GM12878 (cell line): ENCODE data around the gene OPCML. TPM values are rescaled to one million over a fixed set of nuclear protein-coding genes. Genes with fewer than 3 reads are reported as not detected.

Experiments
- ATAC-seq: fragments of 200-7000 bp; cut with Tn5 transposase; 3 replicates; pipeline ENCODE4 v1.9.1; 2020; ENCODE audit warnings: mild to moderate bottlenecking, moderate library complexity
- BruUV-seq: library from RNA; stranded (reverse); fragments of 400-500 nt; replicated peaks from 2 replicates; lab custom pipeline; 2021; lab: Mats Ljungman, UMichigan
- CTCF ChIA-PET: fragments of 300-600 bp; sonication (Branson Sonifier 250); formaldehyde crosslinking; extraction: SDS; loops from one replicate; lab custom pipeline; 2021; ENCODE audit warnings: inconsistent platforms; lab: Yijun Ruan, JAX
- POLR2A ChIA-PET: fragments of 350-600 bp; formaldehyde crosslinking; extraction: SDS; loops from one replicate; lab custom pipeline; 2021; ENCODE audit warnings: inconsistent platforms; lab: Charles Lee
- RAD21 ChIA-PET: fragments of 300-600 bp; sonication (Branson Sonifier 250); formaldehyde crosslinking; loops from one replicate; lab custom pipeline; 2023; ENCODE audit warnings: antibody characterized with exemption; ENCODE audit not compliant: unreplicated experiment; lab: Charles Lee
- SMC1A ChIA-PET: fragments of 300-600 bp; sonication (Branson Sonifier 250); formaldehyde crosslinking; loops from one replicate; lab custom pipeline; 2023; ENCODE audit not compliant: unreplicated experiment, uncharacterized antibody; lab: Charles Lee
- DNase-seq: peaks from one replicate; pipeline ENCODE4 v3.0.0-alpha.2; 2011; ENCODE audit warnings: low read depth, low spot score
- FAIRE-seq: peaks from 3 replicates; lab custom pipeline; 2011; peaks lifted over from hg19 to GRCh38; lab: Jason Lieb, UNC
- H2AFZ ChIP-seq: 2 replicates; pipeline ENCODE4 v1.6.0; 2011; ENCODE audit warnings: low read depth, low read length, control low read depth; ENCODE audit not compliant: control insufficient read depth
- H3K27ac ChIP-seq: 2 replicates; pipeline ENCODE4 v1.5.1; 2011; ENCODE audit warnings: control low read depth; ENCODE audit not compliant: control insufficient read depth, insufficient read depth
- H3K27me3 ChIP-seq, 2 experiments: replicated peaks in 1 of 2; 2 replicates each; pipeline versions ENCODE4 v1.6.0 to v1.6.1; 2011; ENCODE audit warnings: low read length in 1 of 2; ENCODE audit not compliant: control insufficient read depth in 2 of 2, insufficient read depth in 2 of 2
- H3K36me3 ChIP-seq, 2 experiments: 2 replicates each; pipeline ENCODE4 v1.5.1; 2011; ENCODE audit warnings: low read length in 1 of 2; ENCODE audit not compliant: control insufficient read depth in 2 of 2, insufficient read depth in 2 of 2
- H3K4me1 ChIP-seq: 2 replicates; pipeline ENCODE4 v1.6.1; 2011; ENCODE audit warnings: mild to moderate bottlenecking, low read length, moderate library complexity, mixed read lengths; ENCODE audit not compliant: control insufficient read depth, insufficient read depth
- H3K4me2 ChIP-seq: 2 replicates; pipeline ENCODE4 v1.6.0; 2011; ENCODE audit warnings: control low read depth; ENCODE audit not compliant: control insufficient read depth, insufficient read depth
- H3K4me3 ChIP-seq: fragments of 200-600 bp; sonication (generic); 2 replicates; pipeline ENCODE4 v1.5.1; 2016
- H3K79me2 ChIP-seq: 2 replicates; pipeline ENCODE4 v1.6.0; 2011; ENCODE audit warnings: low read length; ENCODE audit not compliant: control insufficient read depth, insufficient read depth
- H3K9ac ChIP-seq: 2 replicates; pipeline ENCODE4 v1.8.0; 2011; ENCODE audit warnings: low read length, control low read depth, mixed read lengths; ENCODE audit not compliant: control insufficient read depth, insufficient read depth
- H3K9me3 ChIP-seq: replicated peaks from 3 replicates; pipeline ENCODE4 v1.5.1; 2011; ENCODE audit warnings: mild to moderate bottlenecking, low read length; ENCODE audit not compliant: control insufficient read depth, insufficient read depth
- H4K20me1 ChIP-seq: 2 replicates; pipeline ENCODE4 v1.6.0; 2011; ENCODE audit not compliant: control insufficient read depth, insufficient read depth
- BCL3 ChIP-seq: IDR thresholded peaks from 2 replicates; pipeline ENCODE4 v1.6.1; 2011; ENCODE audit warnings: borderline replicate concordance, low read depth, mild to moderate bottlenecking, moderate library complexity, low read length; ENCODE audit not compliant: insufficient read depth, poor library complexity, severe bottlenecking
- CHD1 ChIP-seq: IDR thresholded peaks from 2 replicates; pipeline ENCODE4 v1.6.1; 2012; ENCODE audit warnings: low read depth, low read length, improper control_type of control experiment
- CTCF ChIP-seq, 3 experiments: IDR thresholded peaks in 2 of 3; conservative IDR thresholded peaks in 1 of 3; 2 replicates each; pipeline ENCODE4 v1.5.1; 2011; ENCODE audit warnings: low read depth in 3 of 3, low read length in 3 of 3, mild to moderate bottlenecking in 3 of 3, control low read depth in 2 of 3, moderate library complexity in 2 of 3, inconsistent platforms in 1 of 3, mixed read lengths in 1 of 3; ENCODE audit not compliant: control insufficient read depth in 2 of 3, insufficient read depth in 1 of 3; ENCODE audit errors: extremely low read depth in 1 of 3
- E4F1 ChIP-seq: fragments of 450-650 bp; IDR thresholded peaks from 2 replicates; pipeline ENCODE4 v1.6.1; 2018; ENCODE audit warnings: borderline replicate concordance, mild to moderate bottlenecking; ENCODE audit not compliant: partially characterized antibody
- ELK1 ChIP-seq: IDR thresholded peaks from 2 replicates; pipeline ENCODE4 v1.6.1; 2012; ENCODE audit warnings: low read depth, low read length, improper control_type of control experiment
- HDAC2 ChIP-seq: fragments of 200-600 bp; sonication (generic); IDR thresholded peaks from 2 replicates; pipeline ENCODE4 v1.6.1; 2017
- JUNB ChIP-seq: IDR thresholded peaks from 2 replicates; pipeline ENCODE4 v1.6.1; 2016; ENCODE audit warnings: antibody characterized with exemption, mild to moderate bottlenecking
- MTA3 ChIP-seq: IDR thresholded peaks from 2 replicates; pipeline ENCODE4 v1.6.1; 2012; ENCODE audit warnings: low read length, inconsistent platforms, borderline replicate concordance
- SMARCA5 ChIP-seq: fragments of 450-650 bp; IDR thresholded peaks from 2 replicates; pipeline ENCODE4 v1.6.1; 2017; ENCODE audit warnings: mild to moderate bottlenecking
- WGBS: methylation state at CpG from one replicate; pipeline ENCODE4 v1.1.6; 2016; ENCODE audit warnings: low lambda C conversion rate; ENCODE audit not compliant: insufficient replicate concordance, insufficient coverage; ENCODE audit errors: missing lambda C conversion rate; 5-methylcytosine and 5-hydroxymethylcytosine counted together
- in situ Hi-C: fragments of 300-500 bp; cut with MboI; formaldehyde crosslinking; loops from 9 replicates; pipeline ENCODE4 v1.14.3; 2018; ENCODE audit warnings: mixed read lengths
- intact Hi-C: fragments of 100-400 bp; cut with micrococcal nuclease; formaldehyde crosslinking; loops from one replicate; pipeline ENCODE4 v1.14.2; 2022; ENCODE audit not compliant: unreplicated experiment
- polyA plus RNA-seq, 11 experiments: library from polyadenylated mRNA; depleted of rRNA in 4 of 11; unstranded in 6 of 11; stranded (reverse) in 5 of 11; fragments of >200 nt; fragmentation: Nextera tagmentation in 4 of 11; fragmentation: Illumina TruSeq in 1 of 11; extraction: Ambion mirVana in 4 of 11; extraction: Trizol in 1 of 11; gene quantifications; 1 replicate in 1 of 11; 2 replicates in 10 of 11; pipeline versions ENCODE4 v1.2.1 to v1.2.3, GENCODE V29; 2011 to 2016; ENCODE audit warnings: inconsistent platforms in 2 of 11, missing spikeins in 2 of 11, low read depth in 1 of 11
- total RNA-seq, 4 experiments: library from RNA; depleted of rRNA in 3 of 4; stranded (reverse); fragments of >200 nt in 3 of 4; fragmentation: Illumina TruSeq in 1 of 4; extraction: Trizol in 1 of 4; gene quantifications; 2 replicates each; pipeline versions ENCODE4 v1.2.1 to v1.2.3, GENCODE V29; 2013 to 2021

OPCML gene
- total and polyA plus RNA-seq, 10 of the 15 experiments (the other 5 are each of a cell fraction or from before 2014, with no cell fraction given), result 0.84 TPM; not detected in 9

- no peak for TF ChIP-seq E4F1
- no peak for TF ChIP-seq BCL3
- TF ChIP-seq JUNB, result no peak
- no peak for TF ChIP-seq ELK1
- no peak for TF ChIP-seq MTA3
- no peak for TF ChIP-seq CHD1
- no peak for TF ChIP-seq SMARCA5
Observed at GRCh38 chr11:133531458-133531857, 843 bp downstream of the OPCML start (continued).

GRCh38 chr11:133530501-133530835 is 1.8 kb downstream of the OPCML start:
- POLR2A ChIA-PET, result no interaction called here
- WGBS, result 0% methylated on average over 3 of the region's 3 CpGs
- H3K4me1 ChIP-seq, result no peaks in the 10 kb centered on the region
- H3K36me3 ChIP-seq, result no peaks in the 10 kb centered on the region
- RAD21 ChIA-PET, result no interaction called here
- intact Hi-C loops (no loop called here), in situ Hi-C loops (no loop called here)
- H3K79me2 ChIP-seq, result no peaks in the 10 kb centered on the region
- no TSS peak for BruUV-seq
- DNase-seq (no peak), ATAC-seq (peak; percentile 64), FAIRE-seq (no peak)
- H3K9me3 ChIP-seq, result no peaks in the 10 kb centered on the region; the same call in 2 of the 3 replicates
- SMC1A ChIA-PET, result no interaction called here
- H3K9ac ChIP-seq, result no peak overlapping the region
- no peak overlapping the region for H2AFZ ChIP-seq
- TF ChIP-seq CTCF (IDR thresholded peaks at IDR 0.05 in 2 of 3, conservative IDR thresholded peaks at IDR 0.05 in 1 of 3; ENCODE audit: control insufficient read depth in 2 of 3, extremely low read depth in 1 of 3, insufficient read depth in 1 of 3, low read depth in 3 of 3, low read length in 3 of 3), result peak in 1 of 3 experiments; percentile 4; a peak in 1 of 6 replicates
- TF ChIP-seq HDAC2, result no peak
- H3K4me3 ChIP-seq, result no peak overlapping the region
- peaks cover 6 to 8% of the 10 kb centered on the region in 2 experiments; a peak in 3 of 4 replicates for H3K27me3 ChIP-seq
- H4K20me1 ChIP-seq, result no peaks in the 10 kb centered on the region
- CTCF ChIA-PET, result no interaction called here
- no peak overlapping the region for H3K4me2 ChIP-seq
- H3K27ac ChIP-seq, result no peak overlapping the region
